D341Med (cell line): ENCODE measurements around the gene ABCF3.

Source experiments
- DNase-seq: peaks from one replicate; pipeline ENCODE4 v3.0.0; 2012; ENCODE audit warnings: low spot score

ABCF3 gene

DNA sequence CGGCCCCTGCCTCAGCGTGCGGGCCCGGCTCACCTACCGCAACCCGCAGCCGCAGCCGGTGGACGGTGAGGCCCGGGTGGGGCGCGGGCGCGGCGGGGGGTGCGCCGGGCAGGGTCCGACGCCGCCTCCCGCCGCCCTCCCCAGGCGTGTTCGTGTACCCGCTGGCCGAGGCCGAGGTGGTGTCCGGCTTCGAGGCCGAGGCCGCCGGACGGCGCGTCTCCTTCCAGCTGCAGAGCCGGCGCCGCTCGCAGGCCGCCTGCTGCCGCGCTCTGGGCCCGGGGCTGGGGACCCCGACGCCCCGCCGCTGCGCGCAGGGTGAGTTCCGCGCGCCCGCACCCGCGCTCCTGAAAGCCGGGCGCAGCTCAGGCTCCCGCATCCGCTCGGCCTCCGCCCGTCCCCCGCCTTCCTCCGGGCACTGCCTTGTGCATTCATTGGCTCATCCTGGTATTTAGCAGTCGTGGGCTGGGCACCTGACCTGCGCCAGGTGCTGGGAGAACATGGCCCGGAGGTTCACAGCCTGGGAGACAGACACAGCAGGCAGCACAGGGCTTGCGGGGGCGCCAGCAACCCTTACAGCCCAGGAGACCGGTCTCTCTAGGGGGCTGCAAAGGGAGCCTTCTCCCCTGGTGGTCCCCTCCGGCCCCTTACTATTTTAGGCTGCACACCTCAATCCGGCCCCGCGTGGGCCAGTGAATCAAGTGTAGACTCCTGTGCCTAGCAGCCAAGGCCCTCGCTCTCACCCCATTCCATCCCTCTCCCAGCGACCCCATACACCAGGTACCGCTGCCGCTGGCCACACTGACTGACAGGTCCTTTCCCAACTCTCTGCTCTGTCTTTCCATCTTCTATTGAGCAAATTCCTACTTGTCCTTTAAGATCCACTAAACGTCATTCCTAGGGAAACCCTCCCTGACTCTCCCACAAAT is 44.9 kb downstream of the ABCF3 start:
- no peak for DNase-seq

DNA sequence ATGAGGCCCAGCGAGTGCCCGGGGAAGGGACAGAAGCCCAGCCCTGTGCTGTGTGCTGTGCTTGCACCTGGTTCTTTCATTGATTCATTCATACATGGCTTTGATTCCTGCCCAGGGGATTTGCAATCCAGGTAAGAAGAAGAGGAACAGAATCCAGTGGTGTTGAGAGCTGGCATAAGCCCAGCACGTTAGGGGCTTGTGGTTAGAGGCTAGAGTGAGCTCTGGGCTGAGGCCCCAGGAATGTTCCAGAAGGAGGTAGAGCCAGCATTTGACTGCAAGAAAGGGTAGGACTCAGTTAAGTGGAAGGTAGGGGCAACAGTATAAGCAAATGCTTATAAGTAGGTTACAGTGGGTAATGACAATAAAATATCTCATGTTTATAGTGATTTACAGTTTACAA is 45.7 kb downstream of the ABCF3 start:
- DNase-seq, result no peak

DNA sequence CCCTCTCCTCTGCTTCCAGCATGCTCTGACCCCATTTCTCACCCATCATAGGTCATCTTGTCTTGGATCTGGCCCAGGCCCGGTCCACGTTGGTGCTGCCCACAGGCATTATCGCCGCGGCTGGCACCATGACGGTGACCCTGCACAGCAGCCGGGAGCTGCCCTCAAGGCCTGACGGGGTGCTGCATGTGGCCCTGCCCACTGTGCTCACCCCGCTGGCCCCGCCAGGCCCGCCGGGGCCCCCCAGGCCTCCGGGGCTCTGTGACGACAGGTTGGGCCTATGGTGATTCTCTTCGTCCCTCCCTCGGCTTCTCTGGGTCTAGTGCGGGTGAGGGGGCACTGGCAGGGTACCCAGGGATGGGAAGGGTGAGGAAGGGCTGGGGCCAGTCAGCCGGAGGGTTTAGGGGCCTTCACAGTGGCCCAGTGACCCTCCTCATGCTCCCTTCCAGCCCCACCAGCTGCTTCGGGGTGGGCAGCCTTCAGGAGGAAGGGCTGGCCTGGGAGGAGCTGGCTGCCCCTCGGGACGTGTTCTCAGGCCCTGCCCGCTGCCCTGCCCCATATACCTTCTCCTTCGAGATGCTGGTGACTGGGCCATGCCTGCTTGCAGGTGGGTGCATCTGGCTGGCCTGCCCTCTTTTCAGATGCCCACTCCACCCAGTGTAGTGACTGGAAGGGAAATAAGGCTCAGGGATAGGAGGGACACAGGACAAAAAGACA is 47.3 kb downstream of the ABCF3 start:
- no peak for DNase-seq

DNA sequence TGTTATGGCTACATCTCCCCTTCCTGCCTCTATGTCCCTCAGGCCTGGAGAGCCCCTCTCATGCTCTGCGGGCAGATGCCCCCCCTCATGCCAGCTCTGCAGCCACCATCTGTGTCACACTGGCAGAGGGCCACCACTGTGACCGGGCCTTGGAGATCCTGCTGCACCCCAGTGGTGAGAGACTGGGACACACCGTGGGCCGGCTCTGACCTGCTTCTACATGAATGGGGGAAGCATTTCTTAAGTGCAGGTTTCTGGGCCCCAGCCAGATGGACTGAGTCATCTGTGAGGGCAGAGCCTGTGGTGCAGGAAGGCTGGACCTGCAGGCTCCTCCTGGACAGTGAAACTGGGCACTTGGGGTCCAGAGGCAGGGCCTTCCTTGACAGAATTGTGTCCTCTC is 48.2 kb downstream of the ABCF3 start:
- no peak for DNase-seq

DNA sequence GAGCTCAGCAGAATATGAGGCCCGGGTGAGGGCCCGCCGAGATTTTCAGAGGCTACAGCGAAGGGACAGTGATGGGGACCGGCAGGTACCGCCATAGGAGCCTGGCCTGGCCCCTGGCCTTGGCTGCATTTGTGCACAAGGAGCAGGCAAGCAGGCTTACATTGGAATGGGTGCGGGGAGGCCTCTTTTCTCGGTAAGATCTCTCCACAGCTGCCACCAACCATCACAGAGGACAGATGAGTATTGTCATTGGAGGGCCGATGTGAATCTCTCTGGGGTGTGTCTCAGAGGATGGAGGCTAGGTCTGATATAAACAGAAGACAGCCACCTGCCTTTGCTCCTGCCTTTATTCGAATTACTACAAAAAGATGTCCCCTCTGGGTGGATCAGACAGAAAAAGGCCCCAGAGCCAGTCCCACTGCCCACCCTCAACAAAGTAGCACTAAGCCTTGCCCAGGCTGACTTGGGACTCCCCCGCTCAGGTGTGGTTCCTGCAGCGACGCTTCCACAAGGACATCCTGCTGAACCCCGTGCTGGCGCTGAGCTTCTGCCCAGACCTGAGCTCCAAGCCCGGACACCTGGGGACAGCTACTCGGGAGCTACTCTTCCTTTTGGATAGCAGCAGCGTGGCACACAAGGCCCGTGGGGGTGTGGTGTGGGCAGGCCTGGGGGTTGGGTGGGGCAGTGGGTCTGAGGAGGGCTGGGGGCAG is 48.8 kb downstream of the ABCF3 start:
- DNase-seq, result no peak

DNA sequence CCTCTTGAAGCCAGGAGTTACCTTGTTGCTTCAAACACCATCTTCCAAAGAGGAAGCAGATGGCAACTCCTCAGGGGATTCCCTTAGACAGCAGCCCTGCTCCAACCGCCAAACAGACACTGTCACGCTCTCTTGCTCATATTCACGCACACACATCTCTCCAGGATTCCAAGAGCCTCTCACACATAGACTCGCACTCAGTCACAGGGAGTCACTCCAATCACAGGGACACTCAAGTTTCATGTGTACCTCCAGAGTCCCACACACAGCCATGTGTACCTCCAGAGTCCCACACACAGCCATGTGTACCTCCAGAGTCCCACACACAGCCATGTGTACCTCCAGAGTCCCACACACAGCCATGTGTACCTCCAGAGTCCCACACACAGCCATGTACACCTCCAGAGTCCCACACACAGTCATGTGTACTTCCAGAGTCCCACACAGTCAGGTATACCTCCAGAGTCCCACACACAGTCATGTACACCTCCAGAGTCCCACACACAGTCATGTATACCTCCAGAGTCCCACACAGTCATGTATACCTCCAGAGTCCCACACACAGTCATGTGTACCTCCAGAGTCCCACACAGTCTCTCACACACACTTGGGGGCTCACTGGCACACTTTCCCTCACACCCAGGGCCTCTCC is 49.5 kb downstream of the ABCF3 start:
- peak; percentile 73 for DNase-seq

DNA sequence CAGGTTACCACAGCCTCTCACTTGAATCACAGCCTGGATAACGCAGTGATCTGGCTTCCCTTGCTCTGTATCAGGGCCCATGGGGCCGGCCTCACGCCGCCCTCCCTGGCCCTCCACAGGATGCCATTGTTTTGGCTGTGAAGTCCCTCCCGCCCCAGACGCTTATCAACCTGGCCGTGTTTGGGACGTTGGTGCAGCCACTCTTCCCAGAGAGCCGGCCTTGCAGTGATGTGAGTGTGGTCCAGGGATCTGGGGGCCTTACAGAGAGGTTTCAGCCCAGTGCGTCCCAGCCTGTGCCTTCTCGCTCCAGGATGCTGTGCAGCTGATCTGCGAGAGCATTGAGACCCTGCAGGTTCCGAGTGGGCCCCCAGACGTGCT is 50.0 kb downstream of the ABCF3 start:
- no peak for DNase-seq

DNA sequence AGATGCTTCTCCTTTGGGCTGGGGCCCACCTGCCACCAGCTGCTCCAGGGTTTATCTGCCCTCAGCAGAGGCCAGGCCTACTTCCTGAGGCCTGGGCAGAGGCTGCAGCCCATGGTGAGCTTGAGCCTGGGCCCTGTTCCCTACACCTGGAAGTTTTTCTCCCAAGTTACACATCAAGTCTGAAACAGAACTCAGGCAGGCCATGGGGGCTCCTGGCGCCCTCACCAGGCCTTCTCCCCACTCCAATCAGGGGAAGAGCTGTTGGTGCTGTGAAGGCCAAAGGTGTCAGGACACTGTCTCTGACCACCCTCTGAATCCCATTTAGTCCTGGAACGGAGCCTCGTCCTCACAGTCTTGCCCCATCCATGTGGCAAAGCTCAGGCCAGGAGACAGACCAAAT is 50.6 kb downstream of the ABCF3 start:
- DNase-seq, result no peak

DNA sequence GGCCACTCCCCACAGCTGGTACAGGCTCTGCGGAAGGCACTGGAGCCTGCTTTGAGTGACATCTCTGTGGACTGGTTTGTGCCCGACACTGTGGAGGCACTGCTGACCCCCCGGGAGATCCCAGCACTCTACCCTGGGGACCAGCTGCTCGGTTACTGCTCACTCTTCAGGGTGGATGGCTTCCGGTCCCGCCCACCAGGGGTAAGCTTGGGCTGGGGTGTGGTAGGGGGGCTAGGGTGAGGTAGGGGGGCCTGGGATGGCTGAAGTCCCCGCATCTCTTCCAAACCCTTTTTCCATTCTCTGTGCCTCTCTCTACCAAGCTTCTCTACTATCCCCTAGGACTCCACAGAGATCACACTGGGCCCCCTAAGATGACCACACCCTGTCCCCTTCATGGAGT is 51.2 kb downstream of the ABCF3 start:
- DNase-seq, result no peak

DNA sequence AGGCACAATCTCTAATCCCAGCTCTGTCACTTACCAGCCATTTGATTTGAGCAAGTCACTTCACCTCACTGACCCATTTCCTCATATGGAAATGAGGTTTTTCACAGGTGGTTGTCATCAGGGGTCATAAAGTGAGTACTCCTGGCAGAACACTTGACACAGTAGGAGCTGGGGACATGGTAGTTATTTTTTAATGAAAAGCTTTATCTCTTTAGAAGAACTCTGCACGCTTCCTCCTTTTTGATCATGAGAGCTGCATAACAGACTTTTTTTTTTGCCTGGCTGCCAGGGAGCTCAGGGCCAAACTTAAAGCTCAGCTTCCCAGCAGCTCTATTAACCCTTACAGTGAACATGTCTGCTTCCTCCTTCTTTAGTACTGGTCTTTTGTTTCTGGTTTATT is 51.8 kb downstream of the ABCF3 start:
- DNase-seq, result no peak

DNA sequence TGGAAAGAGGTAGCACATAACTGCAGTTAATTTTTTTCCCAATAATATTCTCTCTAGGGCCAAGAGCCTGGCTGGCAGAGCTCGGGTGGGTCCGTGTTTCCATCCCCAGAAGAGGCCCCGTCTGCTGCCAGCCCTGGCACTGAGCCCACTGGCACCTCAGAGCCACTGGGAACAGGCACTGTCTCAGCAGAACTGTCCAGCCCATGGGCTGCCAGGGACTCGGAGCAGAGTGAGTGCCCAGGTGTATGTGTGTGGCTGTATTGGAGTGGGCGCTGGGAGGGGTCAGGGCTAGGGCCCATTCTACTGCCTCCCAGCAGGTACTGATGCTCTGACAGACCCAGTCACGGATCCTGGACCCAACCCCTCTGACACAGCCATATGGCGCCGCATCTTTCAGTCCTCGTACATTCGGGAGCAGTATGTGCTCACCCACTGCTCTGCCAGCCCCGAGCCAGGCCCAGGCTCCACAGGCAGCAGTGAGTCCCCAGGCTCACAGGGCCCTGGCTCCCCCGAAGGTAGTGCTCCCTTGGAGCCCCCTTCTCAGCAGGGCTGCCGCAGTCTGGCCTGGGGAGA is 52.3 kb downstream of the ABCF3 start:
- no peak for DNase-seq

DNA sequence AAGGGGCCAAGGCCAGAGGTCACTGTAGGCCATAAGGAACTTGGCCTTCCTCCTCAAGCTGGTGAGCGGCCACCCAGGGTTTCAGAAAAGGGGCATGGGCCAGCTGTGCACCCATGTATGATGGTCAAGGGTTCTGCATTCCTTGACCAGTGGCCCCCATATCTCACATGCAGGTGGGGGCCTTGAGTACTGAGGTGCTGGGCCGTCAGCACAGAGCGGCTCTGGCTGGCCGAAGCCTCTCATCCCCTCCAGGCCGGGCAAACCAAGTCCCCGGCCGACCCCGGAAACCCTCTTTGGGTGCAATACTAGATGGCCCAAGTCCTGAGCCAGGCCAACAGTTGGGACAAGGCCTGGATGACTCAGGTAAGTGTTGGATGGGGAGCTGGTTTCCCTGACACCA is 53.2 kb downstream of the ABCF3 start:
- no peak for DNase-seq

DNA sequence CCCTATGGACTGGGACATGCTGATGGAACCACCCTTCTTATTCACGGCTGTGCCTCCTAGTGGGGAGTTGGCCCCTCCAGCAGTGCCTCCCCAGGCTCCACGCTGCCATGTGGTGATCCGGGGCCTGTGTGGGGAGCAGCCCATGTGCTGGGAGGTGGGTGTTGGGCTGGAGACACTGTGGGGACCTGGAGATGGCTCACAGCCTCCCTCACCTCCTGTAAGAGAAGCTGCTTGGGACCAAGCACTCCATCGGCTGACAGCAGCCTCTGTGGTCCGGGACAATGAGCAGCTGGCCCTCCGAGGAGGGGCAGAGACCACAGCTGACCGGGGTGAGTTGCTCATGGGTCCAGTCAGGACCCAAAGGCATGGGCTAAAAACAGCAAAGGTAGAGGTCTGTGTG is 53.7 kb downstream of the ABCF3 start:
- no peak for DNase-seq

DNA sequence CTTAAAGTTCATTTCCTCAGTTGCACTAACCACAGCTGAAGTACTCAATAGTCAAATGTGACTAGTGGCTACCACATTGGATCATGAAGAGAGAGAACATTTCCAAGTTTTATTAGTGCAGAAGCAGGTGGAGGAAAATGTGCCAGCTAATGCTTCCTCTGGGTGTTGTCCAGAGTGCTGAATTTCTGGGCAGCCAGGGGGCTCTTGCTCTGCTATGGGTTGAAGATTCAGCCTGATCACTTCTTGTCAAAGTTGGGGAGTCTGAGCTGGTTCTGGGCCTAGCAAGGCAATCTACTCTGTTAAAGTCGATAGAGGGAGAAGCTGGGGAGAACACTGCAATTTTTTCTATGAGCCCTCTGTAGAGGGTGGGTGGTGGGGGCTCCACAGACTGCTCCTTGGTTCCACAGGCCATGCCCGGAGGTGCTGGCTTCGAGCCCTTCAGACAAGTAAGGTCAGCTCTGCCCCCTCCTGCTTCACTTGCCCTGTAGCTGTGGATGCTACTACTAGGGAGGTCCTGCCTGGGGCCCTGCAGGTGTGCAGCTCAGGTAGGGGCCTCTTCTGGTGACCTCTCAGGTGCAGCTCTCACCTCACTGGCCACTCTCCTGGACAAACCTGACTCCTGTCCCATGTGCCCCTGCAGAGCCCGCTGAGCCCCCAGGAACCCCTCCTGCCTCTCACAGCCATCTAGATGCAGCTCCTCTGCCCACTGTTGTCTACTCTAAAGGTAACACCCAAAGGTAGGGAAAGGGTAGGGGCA is 54.6 kb downstream of the ABCF3 start:
- DNase-seq, result no peak

DNA sequence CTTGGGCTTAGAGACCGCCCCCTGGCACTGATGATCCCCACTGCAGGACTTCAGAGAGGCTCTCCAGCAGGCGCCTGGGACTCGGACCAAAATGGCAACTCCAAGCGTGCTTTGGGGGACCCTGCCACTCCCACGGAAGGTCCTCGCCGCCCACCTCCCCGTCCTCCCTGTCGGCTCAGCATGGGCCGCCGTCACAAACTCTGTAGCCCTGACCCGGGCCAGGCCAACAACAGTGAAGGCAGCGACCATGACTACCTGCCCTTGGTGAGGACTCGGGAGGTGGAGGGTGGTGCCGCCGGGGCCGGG is 55.1 kb downstream of the ABCF3 start:
- DNase-seq, result no peak

DNA sequence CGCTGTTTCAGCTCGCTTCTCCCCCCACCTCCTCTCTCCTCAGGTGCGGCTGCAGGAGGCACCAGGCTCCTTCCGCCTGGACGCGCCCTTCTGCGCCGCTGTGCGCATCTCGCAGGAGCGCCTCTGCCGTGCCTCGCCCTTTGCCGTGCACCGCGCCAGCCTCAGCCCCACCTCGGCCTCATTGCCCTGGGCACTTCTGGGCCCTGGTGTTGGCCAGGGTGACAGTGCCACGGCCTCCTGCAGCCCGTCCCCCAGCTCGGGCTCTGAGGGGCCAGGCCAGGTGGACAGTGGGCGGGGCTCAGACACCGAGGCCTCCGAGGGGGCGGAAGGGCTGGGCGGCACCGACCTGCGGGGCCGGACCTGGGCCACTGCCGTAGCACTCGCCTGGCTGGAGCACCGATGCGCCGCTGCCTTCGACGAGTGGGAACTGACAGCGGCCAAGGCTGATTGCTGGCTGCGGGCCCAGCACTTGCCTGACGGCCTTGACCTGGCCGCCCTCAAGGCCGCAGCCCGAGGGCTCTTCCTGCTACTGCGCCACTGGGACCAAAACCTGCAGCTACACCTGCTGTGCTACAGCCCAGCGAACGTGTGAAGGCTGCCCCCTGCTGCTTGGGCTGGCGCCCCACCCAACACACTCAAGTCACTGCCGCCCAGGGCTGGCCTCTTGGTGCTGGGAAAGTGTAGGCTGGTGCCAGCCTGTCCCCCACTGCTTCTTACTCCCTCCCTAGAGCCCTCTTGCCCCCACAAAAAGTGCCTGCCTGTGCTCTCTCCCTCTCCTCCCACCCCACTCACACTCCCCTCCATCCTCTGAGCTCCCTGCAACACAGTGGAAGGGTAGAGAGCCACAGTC is 55.7 kb downstream of the ABCF3 start:
- peak; percentile 75 for DNase-seq

DNA sequence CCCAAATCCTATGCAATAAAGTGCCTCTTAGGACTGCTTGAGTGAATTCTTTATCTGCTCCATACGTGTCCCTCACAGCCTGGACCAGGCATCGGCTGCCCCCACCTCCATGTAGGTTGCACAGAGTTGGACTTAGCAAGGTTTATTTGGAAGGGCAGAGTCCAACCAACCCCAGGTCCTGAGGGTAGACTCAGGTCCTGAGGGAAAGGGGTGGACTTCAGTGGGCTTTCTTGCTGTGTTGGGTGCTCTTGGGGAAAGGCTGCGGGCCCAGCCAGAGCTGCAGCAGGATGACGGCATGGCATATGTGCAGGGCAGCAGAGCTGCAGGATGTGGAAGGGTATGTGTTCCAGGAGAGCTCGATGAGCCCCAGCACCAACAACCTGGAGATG is 56.3 kb downstream of the ABCF3 start:
- DNase-seq, result no peak
